Measurements from ENCODE around the gene NCKAP5L.
"Not testable (repeated sequence)": the region's sequence is repeated elsewhere in the genome, so short reads cannot be mapped to it uniquely, and the experiment has no call there.

NCKAP5L gene

DNA sequence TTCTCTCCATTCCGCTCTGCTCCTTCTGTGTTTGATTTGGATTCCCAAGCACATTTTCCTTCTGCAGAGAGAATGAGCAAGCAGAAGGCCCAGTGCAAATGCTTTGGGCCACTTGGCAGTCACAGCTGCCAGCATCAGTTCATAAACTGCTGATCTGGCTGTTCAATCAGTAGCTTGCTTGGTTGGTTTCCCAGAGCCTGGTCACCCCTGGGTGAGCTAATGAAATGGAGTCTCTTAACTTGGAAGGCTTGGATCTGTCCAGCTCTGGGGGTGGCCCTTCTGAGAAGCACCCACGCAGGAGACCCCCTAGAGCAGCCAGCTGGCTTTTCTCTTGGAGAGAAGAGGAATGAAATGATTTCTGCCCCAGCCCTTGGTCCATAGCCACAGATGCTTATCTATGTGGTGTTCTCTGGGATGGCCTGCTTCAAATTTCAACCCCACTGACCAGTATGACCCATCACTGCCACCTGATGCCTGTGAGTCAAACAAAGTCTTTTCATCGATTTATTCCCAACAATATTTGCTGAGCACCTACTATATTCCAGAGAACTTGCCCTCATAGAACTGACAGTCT lies 45.2 kb upstream of the NCKAP5L start:
- TF ChIP-seq, protein P1, sequence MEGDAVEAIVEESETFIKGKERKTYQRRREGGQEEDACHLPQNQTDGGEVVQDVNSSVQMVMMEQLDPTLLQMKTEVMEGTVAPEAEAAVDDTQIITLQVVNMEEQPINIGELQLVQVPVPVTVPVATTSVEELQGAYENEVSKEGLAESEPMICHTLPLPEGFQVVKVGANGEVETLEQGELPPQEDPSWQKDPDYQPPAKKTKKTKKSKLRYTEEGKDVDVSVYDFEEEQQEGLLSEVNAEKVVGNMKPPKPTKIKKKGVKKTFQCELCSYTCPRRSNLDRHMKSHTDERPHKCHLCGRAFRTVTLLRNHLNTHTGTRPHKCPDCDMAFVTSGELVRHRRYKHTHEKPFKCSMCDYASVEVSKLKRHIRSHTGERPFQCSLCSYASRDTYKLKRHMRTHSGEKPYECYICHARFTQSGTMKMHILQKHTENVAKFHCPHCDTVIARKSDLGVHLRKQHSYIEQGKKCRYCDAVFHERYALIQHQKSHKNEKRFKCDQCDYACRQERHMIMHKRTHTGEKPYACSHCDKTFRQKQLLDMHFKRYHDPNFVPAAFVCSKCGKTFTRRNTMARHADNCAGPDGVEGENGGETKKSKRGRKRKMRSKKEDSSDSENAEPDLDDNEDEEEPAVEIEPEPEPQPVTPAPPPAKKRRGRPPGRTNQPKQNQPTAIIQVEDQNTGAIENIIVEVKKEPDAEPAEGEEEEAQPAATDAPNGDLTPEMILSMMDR (IDR thresholded peaks at IDR 0.05; ENCODE audit: control extremely low read depth, extremely low read depth, low read depth, missing control alignments) = no peak
- no peak for DNase-seq (ENCODE audit: extremely low spot score)
- CTCF ChIA-PET = interaction anchor here (0.9 to 1.5 kb wide), 2 partner anchors 26 to 73 kb away, joined by 3 to 4 read pairs; no protein-coding TSS in a partner anchor
- POLR2A ChIA-PET = no interaction called here

DNA sequence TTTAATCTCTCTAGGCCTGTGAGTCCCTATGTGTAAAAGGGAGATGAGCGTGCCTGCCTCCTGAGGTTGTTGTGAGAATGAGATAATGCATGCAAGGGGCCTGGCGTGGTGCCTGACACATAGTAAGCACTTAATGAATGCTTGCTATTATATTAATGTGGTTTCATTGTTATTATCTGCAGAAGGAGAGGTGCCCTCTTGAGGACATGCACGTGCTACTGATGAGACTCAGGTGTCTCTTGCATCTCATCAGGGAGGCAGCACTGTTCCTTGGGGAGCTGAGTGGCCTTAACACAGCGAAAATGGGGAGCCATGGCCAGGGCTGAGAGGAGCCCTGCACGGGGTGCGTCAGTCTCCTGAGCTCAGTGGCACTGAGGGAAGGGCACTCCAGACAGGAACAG lies 44.6 kb upstream of the NCKAP5L start:
- TF ChIP-seq, protein P1 (IDR thresholded peaks at IDR 0.05; ENCODE audit: control extremely low read depth, extremely low read depth, low read depth, missing control alignments) = no peak
- CTCF ChIA-PET = interaction anchor here (0.9 to 1.5 kb wide), 2 partner anchors 25 to 73 kb away, joined by 3 to 4 read pairs; no protein-coding TSS in a partner anchor
- POLR2A ChIA-PET = no interaction called here
- DNase-seq (ENCODE audit: extremely low spot score) = no peak

DNA sequence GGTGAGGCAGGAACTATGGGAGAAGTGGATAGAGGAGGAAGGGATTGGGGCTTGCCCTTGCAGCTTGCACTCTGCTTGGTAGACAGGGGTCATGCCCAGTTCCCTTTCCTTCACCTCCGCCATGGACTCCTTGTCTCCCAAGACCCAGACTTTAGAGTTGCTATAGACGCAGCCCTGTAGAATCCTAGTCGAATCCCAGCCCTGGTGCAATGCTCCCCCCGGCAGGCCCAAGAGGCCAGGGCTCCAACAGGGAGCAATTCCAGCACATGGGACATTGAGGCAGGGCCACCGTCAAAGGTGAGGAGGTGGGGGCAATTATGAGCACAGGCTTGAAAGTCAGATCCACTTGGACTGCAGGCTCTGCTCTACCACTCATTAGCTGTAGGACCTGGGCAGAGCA lies 44.2 kb upstream of the NCKAP5L start:
- POLR2A ChIA-PET = no interaction called here
- CTCF ChIA-PET = interaction anchor here (0.7 to 1.6 kb wide), 4 partner anchors 16 to 95 kb away, joined by 3 to 4 read pairs (median 4); no protein-coding TSS in a partner anchor
- no peak for DNase-seq (ENCODE audit: extremely low spot score)
- TF ChIP-seq, protein P1 (IDR thresholded peaks at IDR 0.05; ENCODE audit: control extremely low read depth, extremely low read depth, low read depth, missing control alignments) = no peak

DNA sequence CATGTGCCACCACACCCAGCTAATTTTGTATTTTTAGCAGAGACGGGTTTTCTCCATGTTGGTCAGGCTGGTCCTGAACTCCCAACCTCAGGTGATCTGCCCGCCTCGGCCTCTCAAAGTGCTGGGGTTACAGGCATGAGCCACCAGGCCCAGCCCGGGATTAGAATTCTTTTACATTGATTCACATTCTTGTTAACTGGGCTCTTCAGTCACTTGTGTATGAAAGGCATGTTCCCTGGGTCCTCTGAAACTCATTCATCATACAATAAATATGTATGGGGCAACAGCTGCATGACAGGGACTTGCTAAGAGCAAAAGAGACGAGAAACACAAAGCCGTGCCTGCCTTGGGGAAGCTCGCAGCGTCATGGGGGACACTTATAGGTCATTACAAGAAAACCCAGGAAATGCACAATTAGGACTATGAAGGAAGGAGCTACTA lies 43.6 kb upstream of the NCKAP5L start:
- POLR2A ChIA-PET; DNase-seq (ENCODE audit: extremely low spot score): not testable (repeated sequence)
- CTCF ChIA-PET = interaction anchor here (0.7 to 1.6 kb wide), 4 partner anchors 15 to 95 kb away, joined by 3 to 4 read pairs (median 4); no protein-coding TSS in a partner anchor

DNA sequence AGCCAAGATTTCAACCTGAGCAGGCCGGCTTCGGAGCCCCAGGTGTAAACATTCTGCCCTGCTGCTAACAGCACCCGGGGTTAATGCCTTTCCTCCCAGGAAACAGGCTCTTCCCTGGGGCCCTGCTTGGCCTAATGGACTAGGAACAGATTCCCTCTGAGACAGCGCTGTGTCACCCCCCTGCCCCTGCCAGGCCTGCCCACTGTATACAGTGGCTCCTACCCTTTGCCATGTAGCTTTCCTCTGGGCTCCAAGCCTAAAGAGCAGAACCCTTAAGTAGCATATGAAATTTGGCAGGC lies 43.0 kb upstream of the NCKAP5L start:
- DNase-seq (ENCODE audit: extremely low spot score) = no peak
- ChIA-PET CTCF (interaction anchor here (1.6 kb wide), 1 partner anchor 15 kb away, joined by 4 read pairs; no protein-coding TSS in a partner anchor), POLR2A (no interaction called here)
- TF ChIP-seq, protein P1 (IDR thresholded peaks at IDR 0.05; ENCODE audit: control extremely low read depth, extremely low read depth, low read depth, missing control alignments) = no peak

DNA sequence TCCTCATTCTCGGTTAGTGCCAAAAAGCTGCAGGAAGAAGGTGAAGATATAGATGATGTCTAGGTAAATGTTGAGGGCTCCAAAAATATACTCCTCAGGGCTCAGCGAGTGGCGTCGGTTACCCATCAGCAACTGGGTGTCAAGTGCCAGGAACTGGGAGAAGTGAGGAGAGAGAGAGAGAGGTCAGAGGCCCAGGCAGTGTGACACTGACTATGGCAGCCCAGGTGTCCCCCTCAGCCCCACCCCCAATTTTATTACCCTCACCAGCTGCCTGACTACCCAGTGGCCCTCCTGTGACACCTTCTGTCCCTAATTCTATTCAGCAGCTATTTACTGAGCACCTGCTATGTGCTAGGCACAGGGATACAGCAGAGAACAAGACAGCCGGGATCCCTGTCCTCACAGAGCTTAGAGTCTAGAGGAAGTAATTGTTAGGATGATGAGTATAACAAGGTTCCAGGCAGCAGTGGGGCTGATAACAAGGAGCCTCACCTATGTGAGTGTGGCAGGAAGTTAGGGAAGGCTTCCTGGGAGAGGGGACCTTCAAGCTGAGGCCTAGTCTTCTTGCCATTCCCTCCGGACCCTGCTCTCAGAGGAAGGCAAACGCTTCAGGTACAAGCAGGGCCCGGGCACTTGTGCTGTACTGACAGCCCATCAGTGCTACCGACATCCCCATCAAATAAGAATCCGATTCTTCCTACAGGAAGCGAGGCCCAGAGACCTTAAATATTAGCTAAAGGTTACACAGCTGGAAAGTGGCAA lies 42.5 kb upstream of the NCKAP5L start:
- ChIA-PET CTCF (interaction anchor here (1.6 to 1.7 kb wide), 2 partner anchors 14 to 96 kb away, joined by 3 to 4 read pairs; no protein-coding TSS in a partner anchor), POLR2A (no interaction called here)
- no peak for DNase-seq (ENCODE audit: extremely low spot score)
- TF ChIP-seq, protein P1 (IDR thresholded peaks at IDR 0.05; ENCODE audit: control extremely low read depth, extremely low read depth, low read depth, missing control alignments) = no peak
